Esophagus muscularis mucosa (tissue), 4 donors: ENCODE data around the gene RNF181. TPM values are rescaled to one million over a fixed set of nuclear protein-coding genes. Genes with fewer than 3 reads are reported as not detected.

Source experiments
- small RNA-seq, 3 donors: library from RNA; depleted of rRNA; stranded (forward); fragments of <200 nt; gene quantifications; one replicate each; pipeline ENCODE3, GENCODE V24; 2016
- total RNA-seq, 4 donors: library from RNA; depleted of rRNA; stranded (reverse); fragments of >200 nt; gene quantifications; one replicate each; pipeline versions ENCODE4 v1.1.0 to v1.2.1, GENCODE V29; 2016

RNF181 gene
- total RNA-seq, 4 donors from 2014 or later: 133 to 142 (median 138) TPM

Small RNA genes within 50 kb of the gene (small RNA-seq; reads per million reads assigned to genes)
- 0 reads per million in 3 donors for gene RN7SL126P

Other genes starting within 250 kb of the RNF181 start
- 10 to 100 TPM; 34.3 to 63.7 (median 45.7) TPM for gene RETSAT, start 241.2 kb upstream of the RNF181 start, total RNA-seq
- 10 to 100 TPM; 17.4 to 21.5 (median 18.3) TPM for gene ELMOD3, start 241.0 kb upstream of the RNF181 start, total RNA-seq
- 10 to 100 TPM; 22.8 to 73.6 (median 30.8) TPM for gene CAPG, start 185.4 kb upstream of the RNF181 start, total RNA-seq
- gene SH2D6, start 177.0 kb upstream of the RNF181 start, total RNA-seq: not detected
- gene MAT2A, start 56.6 kb upstream of the RNF181 start, total RNA-seq: 100 to 1,000 TPM in 2 of 4 donors, 10 to 100 TPM in 2; 76.3 to 262 (median 102) TPM
- gene GGCX, start 34.3 kb upstream of the RNF181 start, total RNA-seq: 10 to 100 TPM; 15.0 to 25.3 (median 19.5) TPM
- 10 to 100 TPM in 2 of 4 donors, 1 to 10 TPM in 2; 4.8 to 15.6 (median 8.3) TPM for gene VAMP8, start 18.2 kb upstream of the RNF181 start, total RNA-seq
- gene VAMP5, start 11.3 kb upstream of the RNF181 start, total RNA-seq: 10 to 100 TPM; 35.6 to 50.7 (median 42.0) TPM
- gene TMEM150A, start 7.0 kb downstream of the RNF181 start, total RNA-seq: 10 to 100 TPM; 22.9 to 36.7 (median 27.5) TPM
- 10 to 100 TPM in 3 of 4 donors, 1 to 10 TPM in 1; 9.1 to 25.7 (median 16.7) TPM for gene C2orf68, start 16.3 kb downstream of the RNF181 start, total RNA-seq
- 10 to 100 TPM; 50.2 to 62.7 (median 60.6) TPM for gene USP39, start 20.4 kb downstream of the RNF181 start, total RNA-seq
- gene SFTPB, start 72.5 kb downstream of the RNF181 start, total RNA-seq: 100 to 1,000 TPM in 1 of 4 donors, 10 to 100 TPM in 2, not detected in 1; 25.3 to 119 (median 26.6) TPM
- gene GNLY, start 98.6 kb downstream of the RNF181 start, total RNA-seq: 1 to 10 TPM in 3 of 4 donors, under 1 TPM in 1; 0.84 to 3.5 (median 2.0) TPM
- 100 to 1,000 TPM in 1 of 4 donors, 10 to 100 TPM in 3; 41.1 to 124 (median 62.5) TPM for gene ATOH8, start 158.2 kb downstream of the RNF181 start, total RNA-seq